A673 (cell line): ENCODE results near the gene KLHL35. TPM values are rescaled to one million over a fixed set of nuclear protein-coding genes. Genes with fewer than 3 reads are reported as not detected.

Experiments used
- BruUV-seq: library from RNA; stranded (reverse); fragments of 400-500 nt; replicated peaks from 2 replicates; lab custom pipeline; 2021; lab: Mats Ljungman, UMichigan
- CTCF ChIA-PET: fragments of 300-600 bp; sonication (Branson Sonifier 250); formaldehyde crosslinking; loops from one replicate; lab custom pipeline; 2022; ENCODE audit warnings: antibody characterized with exemption; lab: Charles Lee
- POLR2A ChIA-PET: fragments of 300-600 bp; sonication (Branson Sonifier 250); formaldehyde crosslinking; loops from one replicate; lab custom pipeline; 2022; ENCODE audit warnings: antibody characterized with exemption; ENCODE audit not compliant: low non-redundant PET; lab: Charles Lee
- DNase-seq: peaks from one replicate; pipeline ENCODE4 v3.0.0-alpha.2; 2015; ENCODE audit warnings: low spot score
- H3K27ac ChIP-seq: fragments of 200-600 bp; sonication (generic); 2 replicates; pipeline ENCODE4 v1.5.1; 2016; ENCODE audit warnings: mixed run types, low read depth, mild to moderate bottlenecking, mixed read lengths, antibody characterized with exemption, low read length; ENCODE audit not compliant: poor library complexity, severe bottlenecking
- H3K27me3 ChIP-seq: fragments of 200-600 bp; sonication (generic); replicated peaks from 2 replicates; pipeline ENCODE4 v1.6.1; 2017; ENCODE audit warnings: mixed run types, low read depth, mild to moderate bottlenecking, mixed read lengths, antibody characterized with exemption, low read length; ENCODE audit not compliant: insufficient read depth, poor library complexity
- H3K36me3 ChIP-seq: fragments of 200-600 bp; sonication (generic); 2 replicates; pipeline ENCODE4 v1.6.1; 2016; ENCODE audit warnings: mixed run types, mild to moderate bottlenecking, mixed read lengths, antibody characterized with exemption, low read length; ENCODE audit not compliant: insufficient read depth, poor library complexity, severe bottlenecking
- H3K4me1 ChIP-seq: fragments of 200-600 bp; sonication (generic); 2 replicates; pipeline ENCODE4 v1.6.1; 2017; ENCODE audit warnings: mixed run types, mild to moderate bottlenecking, mixed read lengths, antibody characterized with exemption, low read length; ENCODE audit not compliant: insufficient read depth, poor library complexity, severe bottlenecking
- H3K4me3 ChIP-seq: fragments of 200-600 bp; sonication (generic); 2 replicates; pipeline ENCODE4 v1.5.1; 2016; ENCODE audit warnings: low read depth, mixed run types, mild to moderate bottlenecking, mixed read lengths, low read length; ENCODE audit not compliant: poor library complexity, severe bottlenecking
- H3K9me3 ChIP-seq: fragments of 200-600 bp; sonication (generic); 2 replicates; pipeline ENCODE4 v1.6.1; 2016; ENCODE audit warnings: mixed run types, low read depth, mild to moderate bottlenecking, mixed read lengths, antibody characterized with exemption, low read length; ENCODE audit not compliant: poor library complexity, severe bottlenecking
- CTCF ChIP-seq: fragments of 300-800, 200-600 bp; sonication (generic); conservative IDR thresholded peaks from 2 replicates; pipeline ENCODE4 v1.5.1; 2017; ENCODE audit warnings: low read depth, mild to moderate bottlenecking, antibody characterized with exemption, low read length, moderate library complexity, mixed read lengths
- EZH2 ChIP-seq: fragments of 200-600 bp; sonication (generic); IDR thresholded peaks from 2 replicates; pipeline ENCODE4 v1.6.1; 2017; ENCODE audit warnings: borderline replicate concordance, low read depth, mild to moderate bottlenecking, mixed read lengths, antibody characterized with exemption, low read length; ENCODE audit not compliant: poor library complexity, severe bottlenecking
- intact Hi-C: fragments of 100-400 bp; cut with micrococcal nuclease; formaldehyde crosslinking; loops from one replicate; pipeline ENCODE4 v1.10.0; 2022; ENCODE audit not compliant: unreplicated experiment
- total RNA-seq: library from RNA; stranded (reverse); gene quantifications from 2 replicates; pipeline ENCODE4 v1.2.3, GENCODE V29; 2021

The KLHL35 gene
- total RNA-seq, 1 experiment from 2014 or later: 0.88 TPM

GRCh38 chr11:75450826-75451821 is 18.1 kb upstream of the KLHL35 start:
- TF ChIP-seq EZH2: no peak
- TF ChIP-seq CTCF: peak; percentile 88
- Histone ChIP-seq H3K27ac (no peak overlapping the region), H3K9me3 (no peaks in the 10 kb centered on the region), H3K27me3 (no peaks in the 10 kb centered on the region), H3K36me3 (no peaks in the 10 kb centered on the region), H3K4me1 (no peaks in the 10 kb centered on the region), H3K4me3 (no peak overlapping the region)
- CTCF ChIA-PET: interaction anchor here (0.6 to 1.2 kb wide), 5 partner anchors 10 to 203 kb away, joined by 3 read pairs; no protein-coding TSS in a partner anchor
- intact Hi-C loops: no loop called here
- DNase-seq: peak; percentile 35
- POLR2A ChIA-PET: no interaction called here
- BruUV-seq: no TSS peak

- Histone ChIP-seq H3K27ac (no peak overlapping the region), H3K27me3 (no peaks in the 10 kb centered on the region), H3K4me1 (no peaks in the 10 kb centered on the region), H3K9me3 (no peaks in the 10 kb centered on the region), H3K4me3 (no peak overlapping the region), H3K36me3 (no peaks in the 10 kb centered on the region)
- DNase-seq: no peak
- intact Hi-C loops: no loop called here
- no TSS peak for BruUV-seq
- ChIA-PET CTCF (no interaction called here), POLR2A (no interaction called here)
- TF ChIP-seq CTCF: no peak
- TF ChIP-seq EZH2: no peak
These were observed 17.2 kb upstream of the KLHL35 start for GRCh38 chr11:75450236-75450635.

- Histone ChIP-seq H3K4me1 (no peaks in the 10 kb centered on the region), H3K27me3 (no peaks in the 10 kb centered on the region), H3K9me3 (no peaks in the 10 kb centered on the region), H3K36me3 (no peaks in the 10 kb centered on the region), H3K4me3 (no peak overlapping the region), H3K27ac (no peak overlapping the region)
- BruUV-seq: no TSS peak
- DNase-seq: no peak
- TF ChIP-seq EZH2 (no peak), CTCF (no peak)
- intact Hi-C loops: no loop called here
- ChIA-PET CTCF (no interaction called here), POLR2A (no interaction called here)
These were observed 16.8 kb upstream of the KLHL35 start for GRCh38 chr11:75449776-75450175.
